OCI-M2 (cell line): ENCODE measurements around the gene FPGS.
"Not testable (repeated sequence)": the region's sequence is repeated elsewhere in the genome, so short reads cannot be mapped to it uniquely, and the experiment has no call there.

Experiments used
- DNase-seq: peaks from one replicate; lab custom pipeline; 2025; ENCODE audit not compliant: unreplicated experiment; lab: John Stamatoyannopoulos, UW

The FPGS gene

GRCh38 chr9:127835991-127836516 lies 33.4 kb downstream of the FPGS start:
- no peak for DNase-seq

GRCh38 chr9:127836561-127836960 lies 33.9 kb downstream of the FPGS start:
- not testable (repeated sequence) for DNase-seq

GRCh38 chr9:127837346-127837745 lies 34.7 kb downstream of the FPGS start:
- DNase-seq: no peak

- no peak for DNase-seq
Measured at GRCh38 chr9:127838375-127839078, 35.8 kb downstream of the FPGS start.

GRCh38 chr9:127841087-127841835 lies 38.6 kb downstream of the FPGS start:
- no peak for DNase-seq

- no peak for DNase-seq
Measured at GRCh38 chr9:127844821-127845359, 42.2 kb downstream of the FPGS start.

GRCh38 chr9:127845619-127846018 lies 42.9 kb downstream of the FPGS start:
- DNase-seq: not testable (repeated sequence)

- DNase-seq: no peak
Measured at GRCh38 chr9:127846443-127847177, 43.9 kb downstream of the FPGS start.

- no peak for DNase-seq
Measured at GRCh38 chr9:127847178-127847510, 44.5 kb downstream of the FPGS start.

- DNase-seq: no peak
Measured at GRCh38 chr9:127847833-127848755, 45.4 kb downstream of the FPGS start.

- no peak for DNase-seq
Measured at GRCh38 chr9:127848756-127849504, 46.2 kb downstream of the FPGS start.

- no peak for DNase-seq
Measured at GRCh38 chr9:127850286-127850830, 47.7 kb downstream of the FPGS start.

- DNase-seq: no peak
Measured at GRCh38 chr9:127852829-127853228, 50.1 kb downstream of the FPGS start.

- no peak for DNase-seq
Measured at GRCh38 chr9:127853312-127854183, 50.9 kb downstream of the FPGS start.

GRCh38 chr9:127854184-127854806 lies 51.6 kb downstream of the FPGS start, which contains the start of gene ENG:
ENG (minus strand) TSS chr9:127854658; CDS start chr9:127854355, 303 bp downstream.
- DNase-seq: no peak

GRCh38 chr9:127854960-127855359 lies 52.3 kb downstream of the FPGS start:
- DNase-seq: no peak

- no peak for DNase-seq
Measured at GRCh38 chr9:127855522-127855921, 52.8 kb downstream of the FPGS start.
